SK-N-SH (cell line): ENCODE data around the gene GLRA3. TPM values are rescaled to one million over a fixed set of nuclear protein-coding genes. Genes with fewer than 3 reads are reported as not detected.

Source experiments
- CTCF ChIA-PET: fragments of 300-600, 350-600 bp; formaldehyde crosslinking; extraction: SDS; loops from one replicate; lab custom pipeline; 2021; lab: Yijun Ruan, JAX
- POLR2A ChIA-PET: fragments of 350-600 bp; sonication (Branson Sonifier 250); formaldehyde crosslinking; extraction: SDS; loops from one replicate; lab custom pipeline; 2020; ENCODE audit warnings: antibody characterized with exemption, inconsistent platforms; lab: Yijun Ruan, JAX
- DNase-seq: peaks from one replicate; pipeline ENCODE4 v3.0.0; 2012
- H2AFZ ChIP-seq: fragments of 200-600 bp; sonication (generic); 2 replicates; pipeline ENCODE4 v1.8.1; 2016; ENCODE audit warnings: antibody characterized with exemption, mild to moderate bottlenecking, low read depth
- H3F3A ChIP-seq: fragments of 200-600 bp; sonication (generic); replicated peaks from 2 replicates; pipeline ENCODE3; 2016; ENCODE audit warnings: antibody characterized with exemption, mild to moderate bottlenecking; ENCODE audit not compliant: insufficient read depth
- H3K27ac ChIP-seq, 2 experiments: fragments of 200-500 bp in 1 of 2; fragments of 200-600 bp in 1 of 2; sonication (Bioruptor generic) in 1 of 2; sonication (generic), shearing (Covaris generic) in 1 of 2; 2 replicates each; pipeline versions ENCODE4 v1.5.1 to v1.6.1; 2014 to 2016; ENCODE audit warnings: low read depth in 2 of 2, inconsistent platforms in 1 of 2, low read length in 1 of 2, mild to moderate bottlenecking in 1 of 2, mixed read lengths in 1 of 2
- H3K27me3 ChIP-seq: fragments of 200-600 bp; sonication (generic), shearing (Covaris generic); 2 replicates; pipeline ENCODE4 v1.6.1; 2016; ENCODE audit warnings: mixed run types; ENCODE audit not compliant: insufficient read depth
- H3K36me3 ChIP-seq, 2 experiments: fragments of 200-500 bp in 1 of 2; fragments of 200-600 bp in 1 of 2; sonication (Bioruptor generic) in 1 of 2; sonication (generic) in 1 of 2; replicated peaks in 1 of 2; 2 replicates each; pipeline versions ENCODE3 to v1.5.1; 2014 to 2016; ENCODE audit warnings: low read length in 1 of 2, mild to moderate bottlenecking in 1 of 2; ENCODE audit not compliant: insufficient read depth in 2 of 2, control insufficient read depth in 1 of 2
- H3K4me1 ChIP-seq, 2 experiments: fragments of 200-500 bp in 1 of 2; fragments of 200-600 bp in 1 of 2; sonication (Bioruptor generic) in 1 of 2; sonication (generic), shearing (Covaris generic) in 1 of 2; 2 replicates each; pipeline versions ENCODE4 v1.5.1 to v1.6.1; 2014 to 2016; ENCODE audit warnings: low read depth in 1 of 2, low read length in 1 of 2, mixed run types in 1 of 2; ENCODE audit not compliant: insufficient read depth in 2 of 2, control insufficient read depth in 1 of 2
- H3K4me2 ChIP-seq: fragments of 200-600 bp; sonication (generic), shearing (Covaris generic); 2 replicates; pipeline ENCODE4 v1.6.1; 2017; ENCODE audit warnings: mixed run types
- H3K4me3 ChIP-seq, 2 experiments: fragments of 200-500 bp in 1 of 2; fragments of 200-600 bp in 1 of 2; sonication (Bioruptor generic) in 1 of 2; sonication (generic), shearing (Covaris generic) in 1 of 2; 2 replicates each; pipeline versions ENCODE4 v1.5.1 to v1.8.1; 2014 to 2016; ENCODE audit warnings: low read depth in 2 of 2, inconsistent platforms in 1 of 2, low read length in 1 of 2, mild to moderate bottlenecking in 1 of 2, mixed read lengths in 1 of 2, moderate library complexity in 1 of 2
- H3K79me2 ChIP-seq: fragments of 200-600 bp; sonication (generic); 2 replicates; pipeline ENCODE4 v1.8.1; 2017; ENCODE audit warnings: mild to moderate bottlenecking; ENCODE audit not compliant: insufficient read depth
- H3K9ac ChIP-seq: fragments of 200-600 bp; sonication (generic); 2 replicates; pipeline ENCODE4 v1.6.1; 2017; ENCODE audit warnings: mixed run types
- H3K9me2 ChIP-seq: fragments of 200-600 bp; sonication (generic); 2 replicates; pipeline ENCODE4 v1.6.1; 2017; ENCODE audit warnings: mixed run types
- H3K9me3 ChIP-seq: fragments of 200-600 bp; sonication (generic); 2 replicates; pipeline ENCODE4 v1.6.1; 2017; ENCODE audit warnings: mixed run types, mild to moderate bottlenecking, moderate library complexity
- H4K20me1 ChIP-seq: fragments of 200-600 bp; sonication (generic); 2 replicates; pipeline ENCODE4 v1.6.1; 2017; ENCODE audit warnings: mild to moderate bottlenecking, mixed run types; ENCODE audit not compliant: insufficient read depth
- CTCF ChIP-seq: fragments of 200-600 bp; sonication (generic); IDR thresholded peaks from 2 replicates; pipeline ENCODE4 v1.6.1; 2017; ENCODE audit warnings: antibody characterized with exemption, mild to moderate bottlenecking, moderate library complexity
- EP300 ChIP-seq, 2 experiments: IDR thresholded peaks; 2 replicates each; pipeline versions ENCODE4 v1.4.0 to v1.6.1; 2012; ENCODE audit warnings: borderline replicate concordance in 1 of 2, low read depth in 1 of 2, low read length in 1 of 2
- FOSL2 ChIP-seq: IDR thresholded peaks from 2 replicates; pipeline ENCODE4 v1.4.0; 2012; ENCODE audit warnings: low read depth, mild to moderate bottlenecking, moderate library complexity, borderline replicate concordance
- FOXJ3 ChIP-seq: sonication (generic); formaldehyde crosslinking; IDR thresholded peaks from 2 replicates; pipeline ENCODE4 v1.5.1; 2020; ENCODE audit warnings: mild to moderate bottlenecking, missing genetic modification reagents
- GABPA ChIP-seq: IDR thresholded peaks from 2 replicates; pipeline ENCODE4 v1.4.0; 2012; ENCODE audit warnings: low read depth, mild to moderate bottlenecking
- GATA2 ChIP-seq: sonication (generic); formaldehyde crosslinking; IDR thresholded peaks from 2 replicates; pipeline ENCODE4 v1.5.0; 2020; ENCODE audit warnings: mild to moderate bottlenecking, missing genetic modification reagents
- MAX ChIP-seq: IDR thresholded peaks from 2 replicates; pipeline ENCODE4 v1.4.0; 2012; ENCODE audit warnings: low read depth
- MEF2A ChIP-seq: IDR thresholded peaks from 2 replicates; pipeline ENCODE4 v1.4.0; 2012; ENCODE audit warnings: low read depth, borderline replicate concordance
- PBX3 ChIP-seq: IDR thresholded peaks from 2 replicates; pipeline ENCODE4; 2012
- RCOR1 ChIP-seq: fragments of 150-350 bp; IDR thresholded peaks from 2 replicates; pipeline ENCODE4 v1.6.1; 2017; ENCODE audit warnings: antibody characterized with exemption, low read length
- REST ChIP-seq: IDR thresholded peaks from 2 replicates; pipeline ENCODE4 v1.6.1; 2012; ENCODE audit warnings: mild to moderate bottlenecking, low read depth, low read length, moderate library complexity
- RFX5 ChIP-seq: IDR thresholded peaks from 2 replicates; pipeline ENCODE4 v1.6.1; 2012; ENCODE audit warnings: mild to moderate bottlenecking, improper control_type of control experiment, low read length
- RXRA ChIP-seq: IDR thresholded peaks from 2 replicates; pipeline ENCODE4 v1.4.0; 2012; ENCODE audit warnings: low read depth, mild to moderate bottlenecking, borderline replicate concordance
- SMC3 ChIP-seq: IDR thresholded peaks from 2 replicates; pipeline ENCODE4 v1.6.1; 2012; ENCODE audit warnings: low read depth, low read length, improper control_type of control experiment
- TCF12 ChIP-seq: IDR thresholded peaks from 2 replicates; pipeline ENCODE4 v1.4.0; 2012
- USF1 ChIP-seq: IDR thresholded peaks from 2 replicates; pipeline ENCODE4 v1.4.0; 2012; ENCODE audit warnings: low read depth, borderline replicate concordance
- ZBTB33 ChIP-seq: IDR thresholded peaks from 2 replicates; pipeline ENCODE4 v1.4.0; 2012; ENCODE audit warnings: low read depth, borderline replicate concordance
- WGBS: methylation state at CpG from one replicate; pipeline ENCODE4 v1.1.6; 2017; ENCODE audit warnings: low lambda C conversion rate; 5-methylcytosine and 5-hydroxymethylcytosine counted together
- polyA plus RNA-seq, 3 experiments: library from polyadenylated mRNA; depleted of rRNA; stranded (reverse); fragments of >200 nt; gene quantifications; 2 replicates each; pipeline ENCODE4 v1.2.3, GENCODE V29; 2012

GLRA3 gene
- polyA plus RNA-seq, 1 of the 3 experiments (the other 2 are of a cell fraction): not detected

- TF ChIP-seq RFX5 (no peak), FOSL2 (no peak), GATA2 (CRISPR knock-in tag) (no peak)
These were observed 180.2 kb downstream of the GLRA3 start (continued) for GRCh38 chr4:174648812-174649211.

GRCh38 chr4:174646326-174646725 is 182.7 kb downstream of the GLRA3 start:
- 30% methylated on average over 1 of the region's 1 CpG for WGBS
- H3K4me2 ChIP-seq: no peak overlapping the region
- no peaks in the 10 kb centered on the region for H3K27me3 ChIP-seq
- DNase-seq: no peak
- H3K27ac ChIP-seq: no peak overlapping the region
- no peaks in the 10 kb centered on the region for H3F3A ChIP-seq
- no peak overlapping the region for H3K9ac ChIP-seq
- no peaks in the 10 kb centered on the region for H3K79me2 ChIP-seq
- no peak overlapping the region for H3K4me3 ChIP-seq
- POLR2A ChIA-PET: no interaction called here
- H3K9me2 ChIP-seq: no peaks in the 10 kb centered on the region
- no peak overlapping the region for H2AFZ ChIP-seq
- CTCF ChIA-PET: no interaction called here
- H3K4me1 ChIP-seq: no peaks in the 10 kb centered on the region
- no peaks in the 10 kb centered on the region for H3K36me3 ChIP-seq
- TF ChIP-seq MEF2A: no peak
- no peak for TF ChIP-seq RXRA
- TF ChIP-seq GABPA: no peak
- no peak for TF ChIP-seq EP300 (IDR thresholded peaks at IDR 0.05; ENCODE audit: borderline replicate concordance in 1 of 2, low read depth in 1 of 2, low read length in 1 of 2)
- H3K9me3 ChIP-seq: no peaks in the 10 kb centered on the region
- no peaks in the 10 kb centered on the region for H4K20me1 ChIP-seq

- H3K9me3 ChIP-seq: no peaks in the 10 kb centered on the region
- no peak overlapping the region for H3K4me2 ChIP-seq
- H2AFZ ChIP-seq: no peak overlapping the region
- no peaks in the 10 kb centered on the region for H3K9me2 ChIP-seq
- POLR2A ChIA-PET: no interaction called here
- H3K4me1 ChIP-seq: no peaks in the 10 kb centered on the region
- H3K27me3 ChIP-seq: no peaks in the 10 kb centered on the region
- no peak overlapping the region for H3K9ac ChIP-seq
- H3K27ac ChIP-seq: no peak overlapping the region
- no peaks in the 10 kb centered on the region for H4K20me1 ChIP-seq
- no peak for DNase-seq
- H3K79me2 ChIP-seq: no peaks in the 10 kb centered on the region
- no peaks in the 10 kb centered on the region for H3K36me3 ChIP-seq
- CTCF ChIA-PET: interaction anchor here (0.6 kb wide), 1 partner anchor 14 kb away, joined by 3 read pairs; no protein-coding TSS in a partner anchor
- H3K4me3 ChIP-seq: no peak overlapping the region
- no peaks in the 10 kb centered on the region for H3F3A ChIP-seq
- TF ChIP-seq PBX3 (no peak), SMC3 (no peak), GATA2 (CRISPR knock-in tag) (no peak), FOSL2 (no peak), ZBTB33 (no peak), RCOR1 (no peak), MEF2A (no peak), FOXJ3 (CRISPR knock-in tag) (no peak), REST (no peak), CTCF (no peak), MAX (no peak), TCF12 (no peak), USF1 (no peak)
These were observed 188.9 kb downstream of the GLRA3 start for GRCh38 chr4:174640146-174640545.
